Testis (tissue), 3 donors: ENCODE data around the gene HOOK2. TPM values are rescaled to one million over a fixed set of nuclear protein-coding genes. Genes with fewer than 3 reads are reported as not detected.

Experiments
- DNase-seq: peaks from one replicate; pipeline ENCODE4 v3.0.0-alpha.2; 2019
- H3K27ac ChIP-seq, 2 donors: fragments of 200-600 bp; sonication (generic); one replicate each; pipeline ENCODE4 v1.5.1; 2019
- H3K27me3 ChIP-seq: fragments of 200-600 bp; sonication (generic); one replicate; pipeline ENCODE4 v1.5.1; 2019
- H3K36me3 ChIP-seq: fragments of 200-600 bp; sonication (generic); one replicate; pipeline ENCODE4 v1.5.1; 2017; ENCODE audit warnings: low read depth; ENCODE audit errors: missing control alignments
- H3K4me1 ChIP-seq: fragments of 200-600 bp; sonication (generic); one replicate; pipeline ENCODE4 v1.5.1; 2019
- H3K4me3 ChIP-seq, 2 donors: fragments of 200-600 bp; sonication (generic); one replicate each; pipeline ENCODE4 v1.5.1; 2017 to 2019
- H3K9me3 ChIP-seq: fragments of 200-600 bp; sonication (generic); one replicate; pipeline ENCODE4 v1.5.1; 2017
- POLR2A ChIP-seq: fragments of 450-650 bp; IDR thresholded peaks from one replicate; pipeline ENCODE4 v1.6.1; 2017; ENCODE audit warnings: antibody characterized with exemption, mild to moderate bottlenecking, moderate library complexity
- WGBS, 2 donors: methylation state at CpG; one replicate each; pipeline ENCODE4 v1.1.5; 2018; 5-methylcytosine and 5-hydroxymethylcytosine counted together
- intact Hi-C: fragments of 100-400 bp; cut with DNase I; formaldehyde crosslinking; loops from one replicate; pipeline ENCODE4 v1.15.1; 2023; ENCODE audit warnings: low total_unique reads
- polyA plus RNA-seq: library from polyadenylated mRNA; stranded (reverse); fragments of 350-450 nt; fragmentation: Illumina TruSeq; extraction: RNeasy Lipid Tissue Mini Kit (QIAGEN cat#74804); gene quantifications from one replicate; pipeline ENCODE4 v1.2.3, GENCODE V29; 2014; ENCODE audit warnings: low read depth, low replicate concordance; ENCODE audit not compliant: insufficient read depth
- total RNA-seq, 2 donors: library from RNA; depleted of rRNA; stranded (reverse); fragments of >200 nt; gene quantifications; one replicate each; pipeline ENCODE4 v1.2.3, GENCODE V29; 2016
- TF ChIP-seq, protein P1 (sequence below), 3 experiments: fragments of 450-650 bp in 2 of 3; fragments of 200-600 bp in 1 of 3; sonication (generic) in 1 of 3; IDR thresholded peaks; one replicate each; pipeline ENCODE4 v1.5.1; 2016 to 2019; ENCODE audit warnings: antibody characterized with exemption in 3 of 3, mild to moderate bottlenecking in 2 of 3, moderate library complexity in 1 of 3

HOOK2 gene
- total and polyA plus RNA-seq, 3 donors from 2014 or later = 30.0 to 63.4 (median 54.4) TPM

- no peak overlapping the region for H3K27ac ChIP-seq
- intact Hi-C loops = no loop called here
- no peak for TF ChIP-seq POLR2A
- TF ChIP-seq, protein P1, sequence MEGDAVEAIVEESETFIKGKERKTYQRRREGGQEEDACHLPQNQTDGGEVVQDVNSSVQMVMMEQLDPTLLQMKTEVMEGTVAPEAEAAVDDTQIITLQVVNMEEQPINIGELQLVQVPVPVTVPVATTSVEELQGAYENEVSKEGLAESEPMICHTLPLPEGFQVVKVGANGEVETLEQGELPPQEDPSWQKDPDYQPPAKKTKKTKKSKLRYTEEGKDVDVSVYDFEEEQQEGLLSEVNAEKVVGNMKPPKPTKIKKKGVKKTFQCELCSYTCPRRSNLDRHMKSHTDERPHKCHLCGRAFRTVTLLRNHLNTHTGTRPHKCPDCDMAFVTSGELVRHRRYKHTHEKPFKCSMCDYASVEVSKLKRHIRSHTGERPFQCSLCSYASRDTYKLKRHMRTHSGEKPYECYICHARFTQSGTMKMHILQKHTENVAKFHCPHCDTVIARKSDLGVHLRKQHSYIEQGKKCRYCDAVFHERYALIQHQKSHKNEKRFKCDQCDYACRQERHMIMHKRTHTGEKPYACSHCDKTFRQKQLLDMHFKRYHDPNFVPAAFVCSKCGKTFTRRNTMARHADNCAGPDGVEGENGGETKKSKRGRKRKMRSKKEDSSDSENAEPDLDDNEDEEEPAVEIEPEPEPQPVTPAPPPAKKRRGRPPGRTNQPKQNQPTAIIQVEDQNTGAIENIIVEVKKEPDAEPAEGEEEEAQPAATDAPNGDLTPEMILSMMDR (IDR thresholded peaks at IDR 0.05) = no peak
These were observed 10.7 kb downstream of the HOOK2 start for GRCh38 chr19:12764698-12765097.

GRCh38 chr19:12763100-12763499 is 12.3 kb downstream of the HOOK2 start:
- Histone ChIP-seq H3K36me3 (no peaks in the 10 kb centered on the region), H3K4me1 (no peaks in the 10 kb centered on the region), H3K4me3 (no peak overlapping the region), H3K9me3 (no peaks in the 10 kb centered on the region), H3K27me3 (no peaks in the 10 kb centered on the region), H3K27ac (no peak overlapping the region)
- no peak for DNase-seq
- intact Hi-C loops = no loop called here
- TF ChIP-seq, protein P1 (IDR thresholded peaks at IDR 0.05) = no peak
- no peak for TF ChIP-seq POLR2A
- 93 to 98% methylated on average over 9 to 11 of the region's 11 CpGs for WGBS, 2 donors

More at GRCh38 chr19:12764698-12765097, 10.7 kb downstream of the HOOK2 start:
- no peak for DNase-seq
- Histone ChIP-seq H3K4me3 (no peak overlapping the region), H3K4me1 (no peaks in the 10 kb centered on the region), H3K27me3 (no peaks in the 10 kb centered on the region), H3K36me3 (no peaks in the 10 kb centered on the region), H3K9me3 (no peaks in the 10 kb centered on the region)
- WGBS, 2 donors = 78 to 91% methylated on average over 11 to 16 of the region's 16 CpGs

DNA sequence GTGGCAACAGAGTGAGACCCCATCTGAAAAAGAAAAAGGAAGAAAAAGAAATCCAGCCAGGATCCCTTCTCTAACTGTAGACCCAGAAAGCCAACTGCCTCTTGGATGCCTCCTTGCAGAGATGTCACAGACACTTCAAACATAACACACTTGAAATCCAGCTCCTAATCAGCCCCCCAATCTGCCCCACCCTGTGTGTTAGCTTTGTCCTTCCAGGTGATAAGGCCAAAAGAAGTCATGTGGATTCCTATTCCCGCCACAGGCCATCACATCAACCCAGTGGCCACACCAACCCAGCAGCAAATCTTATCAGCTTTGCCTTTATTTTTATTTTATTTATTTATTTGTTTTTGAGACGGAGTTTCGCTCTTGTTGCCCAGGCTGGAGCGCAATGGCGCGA is 15.7 kb downstream of the HOOK2 start:
- no peak for DNase-seq
- TF ChIP-seq POLR2A = no peak
- TF ChIP-seq, protein P1 (IDR thresholded peaks at IDR 0.05) = no peak
- 94 to 95% methylated on average over 6 of the region's 6 CpGs for WGBS, 2 donors
- Histone ChIP-seq H3K27me3 (no peaks in the 10 kb centered on the region), H3K4me3 (no peak overlapping the region), H3K9me3 (no peaks in the 10 kb centered on the region), H3K27ac (no peak overlapping the region), H3K36me3 (no peaks in the 10 kb centered on the region), H3K4me1 (peaks cover 2% of the 10 kb centered on the region)
- intact Hi-C loops = no loop called here

GRCh38 chr19:12757544-12758274 is 17.6 kb downstream of the HOOK2 start:
- Histone ChIP-seq H3K9me3 (no peaks in the 10 kb centered on the region), H3K4me1 (peaks cover 2% of the 10 kb centered on the region), H3K36me3 (no peaks in the 10 kb centered on the region), H3K4me3 (peak overlapping the region; percentile 33 to 50), H3K27me3 (no peaks in the 10 kb centered on the region), H3K27ac (no peak overlapping the region)
- TF ChIP-seq, protein P1 (IDR thresholded peaks at IDR 0.05) = peak; percentile 74 to 94 (median 89)
- no peak for TF ChIP-seq POLR2A
- intact Hi-C loops = no loop called here
- 7 to 10% methylated on average over 25 to 53 of the region's 60 CpGs for WGBS, 2 donors
- peak; percentile 80 for DNase-seq
